ENCODE data around the gene LSP1.

Gene LSP1

DNA sequence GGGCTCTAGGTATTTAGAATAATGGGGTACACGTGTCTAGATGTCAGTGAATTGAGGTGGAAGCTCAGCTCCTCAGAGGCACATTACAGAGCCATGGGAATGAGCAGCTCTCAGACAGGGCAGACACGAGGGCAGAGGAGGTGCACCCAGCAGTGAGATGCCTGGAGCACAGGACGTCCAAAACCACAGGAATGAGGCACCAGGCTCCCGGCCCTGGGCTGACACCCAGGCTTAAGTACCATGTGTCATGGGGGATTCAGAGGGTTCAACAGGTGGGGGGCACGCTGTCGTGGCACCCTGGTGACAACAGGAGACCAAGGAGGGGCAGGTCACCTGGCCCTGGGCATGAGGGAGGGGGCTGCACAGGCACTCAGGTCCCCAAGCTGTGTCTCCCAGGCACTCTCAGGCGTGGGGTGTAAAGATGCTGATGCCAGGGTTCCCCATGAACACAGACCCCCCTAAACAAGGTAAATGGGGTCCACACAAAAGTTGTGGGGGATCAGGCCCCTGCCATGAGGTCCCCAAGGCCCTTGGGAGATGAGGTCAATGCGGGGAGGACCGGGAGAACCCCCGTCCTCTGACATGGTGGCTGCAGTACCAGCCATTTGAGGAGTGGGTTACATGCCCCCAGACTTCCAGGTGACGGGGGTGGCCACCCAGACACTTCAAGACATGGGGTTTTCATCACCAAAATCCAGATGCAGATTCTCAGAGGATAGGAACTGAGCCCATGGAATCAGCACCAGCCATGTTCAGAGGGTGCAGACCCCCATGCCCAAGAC lies 23.7 kb upstream of the LSP1 start:
- FAIRE-seq (no peak), DNase-seq (ENCODE audit: insufficient read length, low spot score) (peak; percentile 99)
- no peak for TF ChIP-seq POLR2A (IDR thresholded peaks at IDR 0.05; ENCODE audit: low read depth, low read length)

DNA sequence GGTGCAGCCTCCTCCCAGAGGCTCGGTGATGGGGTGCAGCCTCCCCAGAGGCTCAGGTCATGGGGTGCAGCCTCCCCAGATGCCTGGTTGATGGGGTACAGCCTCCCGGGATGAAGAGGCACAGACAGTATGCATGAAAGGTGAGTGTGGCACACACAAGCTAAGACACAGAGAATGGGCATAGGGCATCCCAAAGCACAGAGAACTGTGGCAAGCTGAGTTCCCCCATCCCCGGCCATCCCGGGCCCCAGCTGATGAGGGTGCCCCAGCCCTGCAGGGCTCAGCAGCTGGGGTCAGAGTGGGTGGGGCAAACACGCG lies 22.9 kb upstream of the LSP1 start:
- FAIRE-seq (no peak), DNase-seq (ENCODE audit: insufficient read length, low spot score) (no peak)
- TF ChIP-seq POLR2A (IDR thresholded peaks at IDR 0.05; ENCODE audit: low read depth, low read length), result no peak

DNA sequence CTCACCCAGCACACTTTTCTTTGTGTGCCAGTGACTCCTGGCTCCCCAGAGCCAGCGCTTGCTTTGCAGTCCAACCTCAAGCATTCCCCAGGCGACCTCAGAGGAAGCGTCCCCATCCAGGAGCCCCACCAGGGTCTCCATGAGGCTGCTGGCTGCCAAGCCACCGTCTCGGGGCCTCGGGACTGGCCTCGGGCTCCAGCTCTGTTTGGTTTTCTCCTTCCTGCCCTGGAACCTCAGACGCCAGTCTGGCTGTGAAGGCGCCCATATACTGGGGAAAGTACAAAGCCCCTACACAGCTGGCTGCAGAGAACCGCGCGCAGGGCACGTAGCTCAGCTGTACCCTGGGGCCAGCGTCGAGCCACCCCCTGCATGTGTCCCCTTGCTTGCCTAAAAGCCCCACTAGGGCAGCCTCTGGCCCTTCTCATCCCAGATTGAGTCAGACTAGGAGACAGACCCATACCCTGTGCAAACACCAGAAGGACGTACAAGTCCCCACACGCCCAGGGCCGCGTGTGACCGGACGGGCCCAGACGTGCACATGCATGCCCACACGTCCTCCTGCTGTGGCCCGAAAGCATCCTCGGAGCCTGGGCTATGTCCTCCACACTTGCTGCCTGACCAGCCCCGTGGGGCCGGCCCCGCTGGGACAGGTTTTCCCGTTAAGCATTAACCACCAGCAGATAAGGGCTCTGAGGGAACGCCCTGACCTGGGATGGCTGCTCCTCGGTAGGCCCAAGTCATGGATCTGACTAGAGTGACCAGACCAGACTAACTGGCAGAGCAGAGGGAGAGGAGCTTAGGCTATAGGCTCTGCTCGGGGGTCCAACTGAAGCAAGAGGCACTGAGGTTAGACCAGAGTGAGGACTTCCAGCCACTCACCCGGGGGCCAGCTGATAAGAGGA lies 22.3 kb upstream of the LSP1 start:
- DNase-seq (ENCODE audit: insufficient read length, low spot score), result no peak
- no peak for FAIRE-seq
- TF ChIP-seq POLR2A (IDR thresholded peaks at IDR 0.05; ENCODE audit: low read depth, low read length), result no peak

DNA sequence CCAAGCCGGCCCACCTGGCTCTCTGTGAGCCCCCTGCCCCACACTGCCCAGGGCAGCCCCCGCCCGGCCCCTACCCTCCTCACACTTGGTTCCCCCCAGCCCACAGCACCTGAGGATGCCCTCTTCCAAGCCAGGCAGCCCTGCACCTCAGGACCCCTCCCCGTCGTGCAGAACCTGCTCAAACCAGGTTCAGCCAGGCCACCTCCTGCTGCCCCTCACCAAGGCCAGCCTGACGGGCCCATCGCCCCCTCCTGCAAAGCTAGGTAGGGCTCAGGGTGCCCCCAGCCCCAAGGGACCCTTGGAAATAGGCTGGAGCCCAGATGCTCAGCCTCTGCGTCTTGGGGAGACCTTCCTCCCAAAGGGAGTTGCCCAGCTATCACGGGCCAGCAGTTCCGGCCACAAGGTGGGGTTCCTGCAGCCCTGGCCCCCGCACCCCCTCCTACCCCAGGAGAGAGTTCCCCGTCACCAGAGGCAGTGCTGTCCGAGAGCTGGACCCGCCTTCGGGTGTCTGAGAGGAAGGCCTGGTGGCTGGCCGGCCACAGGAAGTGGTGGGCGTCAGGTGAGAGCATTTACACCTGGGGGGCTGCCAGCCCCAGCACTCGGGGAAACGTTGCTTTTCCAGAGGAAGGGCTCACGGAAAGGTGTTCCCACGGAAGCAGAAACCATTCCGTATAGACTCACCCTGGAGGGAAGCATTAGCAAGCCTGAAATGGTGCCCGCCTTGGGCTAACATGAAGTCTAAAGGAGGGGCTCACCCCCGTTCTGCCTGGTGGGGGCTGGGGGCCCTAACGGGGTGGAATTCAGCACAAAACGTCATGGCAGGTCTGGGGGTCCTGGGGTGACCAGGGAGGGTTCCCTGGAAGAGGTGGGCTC lies 21.3 kb upstream of the LSP1 start:
- DNase-seq (ENCODE audit: insufficient read length, low spot score), result no peak
- no peak for FAIRE-seq
- TF ChIP-seq POLR2A (IDR thresholded peaks at IDR 0.05; ENCODE audit: low read depth, low read length), result no peak

DNA sequence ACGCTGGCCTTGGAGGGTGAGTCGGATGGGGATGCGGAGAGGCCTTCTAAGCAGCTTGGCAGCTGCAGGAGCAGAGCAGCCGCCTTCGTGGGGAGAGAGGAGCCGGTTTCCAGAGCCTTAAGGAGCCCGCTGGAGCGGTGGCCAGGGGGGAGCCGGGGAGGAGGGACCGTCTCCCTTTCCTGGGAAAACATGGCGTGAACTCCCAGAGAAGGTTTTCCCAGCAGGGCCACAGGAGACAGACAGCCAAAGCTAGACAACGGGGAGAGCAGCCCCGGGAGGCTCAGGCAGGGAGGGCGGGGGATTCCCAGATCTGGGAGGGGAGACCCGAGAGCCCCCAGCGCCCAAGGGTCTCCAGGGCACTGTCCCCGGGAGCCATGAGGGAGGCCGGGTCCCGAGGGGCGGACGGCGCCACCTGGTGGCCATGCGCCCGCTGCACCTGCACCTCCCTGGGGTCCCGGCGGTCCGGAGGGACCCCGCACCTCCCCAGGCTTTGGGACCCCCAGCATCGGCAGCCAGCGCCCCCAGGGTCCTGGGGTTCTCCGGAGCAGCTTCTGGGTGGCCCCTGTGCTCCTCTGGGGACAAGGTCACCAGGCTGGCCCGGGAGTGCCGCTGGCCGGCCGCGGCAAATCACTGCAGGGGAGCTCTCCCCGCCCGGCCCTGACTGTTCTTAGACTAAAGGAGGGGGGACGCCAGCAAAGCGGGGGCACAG lies 20.5 kb upstream of the LSP1 start:
- no peak for TF ChIP-seq POLR2A (IDR thresholded peaks at IDR 0.05; ENCODE audit: low read depth, low read length)
- DNase-seq (ENCODE audit: insufficient read length, low spot score) (peak; percentile 78), FAIRE-seq (no peak)

DNA sequence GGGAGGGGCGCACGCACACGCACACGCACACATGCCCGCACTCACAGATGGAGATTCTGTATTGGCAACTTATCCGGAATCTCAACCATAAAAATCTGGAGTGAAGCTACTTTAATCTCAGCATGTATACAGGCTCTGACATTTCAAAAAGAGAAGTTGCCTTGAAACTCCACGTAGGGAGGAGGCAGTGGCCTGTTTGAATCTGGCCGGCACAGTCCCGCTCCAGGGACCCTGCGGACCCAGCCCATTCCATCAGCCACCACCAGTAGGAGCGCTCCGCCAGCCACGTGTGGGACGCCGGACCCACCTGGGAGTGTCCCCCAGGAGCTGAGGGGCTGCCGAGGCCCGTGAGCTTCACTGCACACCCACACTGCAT lies 20.0 kb upstream of the LSP1 start:
- no peak for FAIRE-seq
- DNase-seq (ENCODE audit: insufficient read length, low spot score), result no peak
- no peak for TF ChIP-seq POLR2A (IDR thresholded peaks at IDR 0.05; ENCODE audit: low read depth, low read length)

DNA sequence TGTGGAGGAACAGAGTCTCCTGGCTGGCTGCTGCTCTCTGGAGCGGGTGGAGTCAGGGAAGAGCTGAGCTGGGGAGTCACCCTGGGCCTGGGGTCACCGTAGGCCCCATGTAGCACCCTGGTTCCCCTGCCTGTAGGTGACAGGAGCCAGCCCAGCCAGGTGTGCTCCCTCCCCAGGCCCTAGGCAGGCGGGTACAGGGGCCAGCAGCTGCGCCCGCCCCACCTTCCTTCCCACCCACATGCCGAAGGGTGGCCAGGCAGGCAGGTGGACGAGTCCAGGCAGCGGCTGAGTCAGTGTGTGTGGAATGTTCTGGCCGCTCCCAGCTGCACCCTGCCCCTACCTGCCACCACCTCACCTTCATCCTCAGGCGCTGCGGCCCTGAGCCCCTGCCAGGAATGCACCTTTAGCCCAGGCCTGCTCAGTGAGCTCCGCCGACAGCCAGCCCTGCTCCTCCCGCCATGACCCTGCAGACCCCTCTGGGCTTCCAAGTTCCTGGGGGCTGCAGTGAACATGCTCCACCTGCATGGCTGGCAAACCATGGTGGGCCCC lies 18.7 kb upstream of the LSP1 start:
- FAIRE-seq (no peak), DNase-seq (ENCODE audit: insufficient read length, low spot score) (no peak)
- no peak for TF ChIP-seq POLR2A (IDR thresholded peaks at IDR 0.05; ENCODE audit: low read depth, low read length)

DNA sequence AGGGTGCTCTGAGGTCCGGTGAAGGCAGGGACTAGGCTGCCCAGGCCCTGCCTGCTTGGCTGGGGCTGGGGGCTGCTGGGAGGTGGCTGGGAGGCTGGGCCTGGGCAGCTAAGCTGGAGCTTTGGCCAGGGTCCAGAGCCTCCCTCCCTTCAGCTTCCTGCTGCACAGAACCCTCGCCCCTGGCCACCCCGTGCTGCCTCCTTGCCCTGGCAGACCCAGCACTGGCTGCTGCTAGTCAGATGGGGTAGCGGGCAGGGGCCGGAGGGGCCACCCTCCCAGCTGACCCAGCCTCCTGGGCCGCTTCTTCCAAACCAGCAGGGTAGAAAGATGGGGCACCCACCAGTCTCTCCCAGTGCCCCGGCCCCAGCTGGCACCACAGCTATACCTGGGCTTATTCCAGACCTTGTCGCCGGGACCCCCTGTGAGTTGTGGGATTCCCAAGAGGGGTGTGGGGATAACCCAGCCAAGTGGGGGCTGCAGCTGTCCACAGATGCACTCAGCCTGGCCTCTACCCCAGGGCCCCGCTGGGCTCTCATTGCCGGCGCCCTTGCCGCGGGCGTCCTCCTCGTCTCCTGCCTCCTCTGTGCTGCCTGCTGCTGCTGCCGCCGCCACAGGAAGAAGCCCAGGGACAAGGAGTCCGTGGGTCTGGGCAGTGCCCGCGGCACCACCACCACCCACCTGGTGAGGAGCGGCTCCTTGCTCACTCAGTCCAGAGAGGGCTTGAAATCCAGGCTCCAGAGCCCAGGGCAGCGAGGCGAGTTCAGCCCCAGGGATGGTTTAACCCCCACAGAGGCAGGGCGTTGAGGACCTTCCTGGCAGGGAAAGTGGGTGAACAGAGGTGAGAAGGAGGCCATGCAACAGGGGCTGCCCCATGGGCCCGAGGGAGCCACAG lies 17.9 kb upstream of the LSP1 start, which contains the start of gene SYT8:
TSS of gene SYT8 (plus strand) at position 212 of the 892 bp plus-strand sequence. CDS start at position 328, 116 bp downstream.
- no peak for FAIRE-seq
- DNase-seq (ENCODE audit: insufficient read length, low spot score), result no peak
- no peak for TF ChIP-seq POLR2A (IDR thresholded peaks at IDR 0.05; ENCODE audit: low read depth, low read length)

DNA sequence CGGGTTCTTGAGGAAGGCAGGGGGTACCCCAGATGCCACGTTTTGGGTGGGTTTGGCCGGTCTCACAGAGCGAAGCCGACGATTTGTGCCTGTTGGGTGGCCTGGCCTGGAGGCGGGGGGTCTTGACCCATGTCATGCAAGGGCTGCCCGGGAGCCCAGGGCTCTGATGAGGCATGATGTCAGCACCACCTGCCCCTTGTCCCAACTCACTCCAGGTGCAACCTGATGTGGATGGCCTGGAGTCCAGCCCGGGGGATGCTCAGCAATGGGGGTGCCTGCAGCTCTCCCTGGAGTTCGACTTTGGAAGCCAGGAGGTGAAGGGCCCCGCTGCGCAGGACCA lies 17.2 kb upstream of the LSP1 start:
- DNase-seq (ENCODE audit: insufficient read length, low spot score) (no peak), FAIRE-seq (no peak)
- no peak for TF ChIP-seq POLR2A (IDR thresholded peaks at IDR 0.05; ENCODE audit: low read depth, low read length)

DNA sequence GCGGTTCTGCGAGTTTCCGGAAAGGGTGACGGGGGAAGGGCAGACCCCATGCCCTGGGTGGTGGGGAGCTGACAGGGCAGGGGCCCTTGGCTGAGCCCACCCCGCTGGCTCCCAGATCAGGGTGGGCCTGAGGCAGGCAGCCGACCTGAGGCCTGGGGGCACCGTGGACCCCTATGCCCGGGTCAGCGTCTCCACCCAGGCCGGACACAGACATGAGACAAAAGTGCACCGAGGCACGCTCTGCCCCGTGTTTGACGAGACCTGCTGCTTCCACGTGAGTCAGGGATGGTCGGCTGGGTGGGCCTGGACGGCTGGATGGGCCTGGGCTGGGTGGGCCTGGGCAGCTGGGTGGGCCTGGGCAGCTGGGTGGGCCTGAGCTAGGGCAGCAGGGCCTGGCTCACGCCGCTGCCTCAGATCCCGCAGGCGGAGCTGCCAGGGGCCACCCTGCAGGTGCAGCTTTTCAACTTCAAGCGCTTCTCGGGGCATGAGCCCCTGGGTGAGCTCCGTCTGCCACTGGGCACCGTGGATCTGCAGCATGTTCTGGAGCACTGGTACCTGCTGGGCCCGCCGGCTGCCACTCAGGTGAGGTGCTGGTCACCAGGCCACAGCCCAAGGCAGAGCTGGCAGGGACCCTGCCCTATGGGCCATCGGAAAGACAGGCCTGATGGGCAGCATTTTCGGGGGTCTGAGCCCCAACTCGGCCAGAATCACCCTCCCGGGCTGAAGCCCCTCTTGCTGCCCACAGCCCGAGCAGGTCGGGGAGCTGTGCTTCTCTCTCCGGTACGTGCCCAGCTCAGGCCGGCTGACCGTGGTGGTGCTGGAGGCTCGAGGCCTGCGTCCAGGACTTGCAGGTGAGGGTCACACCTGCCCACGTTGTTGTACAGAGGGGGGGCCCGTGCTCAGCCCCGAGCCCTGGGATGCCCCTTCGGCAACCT lies 16.6 kb upstream of the LSP1 start:
- FAIRE-seq (no peak), DNase-seq (ENCODE audit: insufficient read length, low spot score) (no peak)
- TF ChIP-seq POLR2A (IDR thresholded peaks at IDR 0.05; ENCODE audit: low read depth, low read length), result no peak
